Heart right ventricle (tissue), 16 donors: Measurements from ENCODE around the gene RGS9. TPM values are rescaled to one million over a fixed set of nuclear protein-coding genes. Genes with fewer than 3 reads are reported as not detected.

ENCODE experiments used
- ATAC-seq, 8 donors: fragments of 200-7000 bp; cut with Tn5 transposase; one replicate each; pipeline ENCODE4 v1.9.1; 2020; ENCODE audit warnings: mild to moderate bottlenecking in 8 of 8, moderate library complexity in 8 of 8, moderate number of reproducible peaks in 1 of 8
- DNase-seq, 2 donors: peaks; one replicate each; pipeline ENCODE4 v3.0.0-alpha.2; 2020
- H3K27ac ChIP-seq, 10 donors: fragments of 200-600 bp; sonication (generic) in 2 of 10; one replicate each; pipeline versions ENCODE4 v1.5.0 to v1.8.0; 2020 to 2022; ENCODE audit warnings: mild to moderate bottlenecking in 3 of 10
- H3K27me3 ChIP-seq, 7 donors: fragments of 200-600 bp; one replicate each; pipeline ENCODE4 v1.8.0; 2021 to 2022; ENCODE audit warnings: mild to moderate bottlenecking in 2 of 7
- H3K36me3 ChIP-seq, 9 donors: fragments of 200-600 bp; sonication (generic) in 1 of 9; one replicate each; pipeline versions ENCODE4 v1.5.0 to v1.8.0; 2020 to 2022; ENCODE audit warnings: mild to moderate bottlenecking in 2 of 9
- H3K4me1 ChIP-seq, 9 donors: fragments of 200-600 bp; sonication (generic) in 1 of 9; one replicate each; pipeline versions ENCODE4 v1.5.0 to v1.8.0; 2020 to 2022; ENCODE audit warnings: mild to moderate bottlenecking in 4 of 9
- H3K4me3 ChIP-seq, 10 donors: fragments of 200-600 bp; sonication (generic) in 2 of 10; one replicate each; pipeline versions ENCODE4 v1.5.0 to v1.8.0; 2020 to 2022; ENCODE audit warnings: mild to moderate bottlenecking in 7 of 10, moderate library complexity in 2 of 10
- H3K9me3 ChIP-seq, 11 donors: fragments of 200-600 bp in 10 of 11; sonication (generic) in 2 of 11; one replicate each; pipeline versions ENCODE4 v1.5.0 to v1.8.0; 2013 to 2022; ENCODE audit warnings: mild to moderate bottlenecking in 2 of 11, control low read depth in 1 of 11, moderate library complexity in 1 of 11
- WGBS, 2 donors: extraction: QIAGEN DNeasy Blood & Tissue Kit; methylation state at CpG; one replicate each; pipeline ENCODE4 v1.1.7; 2013; ENCODE audit warnings: inconsistent platforms in 1 of 2; 5-methylcytosine and 5-hydroxymethylcytosine counted together
- intact Hi-C, 10 donors: fragments of 100-400 bp; cut with DNase I; formaldehyde crosslinking; loops; one replicate each; pipeline versions ENCODE4 v1.11.1 to v1.14.2; 2022
- polyA plus RNA-seq, 2 donors: library from polyadenylated mRNA; stranded (reverse); fragments of 200-250 nt; gene quantifications; one replicate each; pipeline ENCODE4 v1.2.3, GENCODE V29; 2013
- total RNA-seq, 10 donors: library from RNA; stranded (reverse); fragmentation: NEBNext Ultra II Directional in 3 of 10; extraction: Animal tissue kit (Norgen Biotek cat#: 25700) in 3 of 10; gene quantifications; one replicate each; pipeline versions ENCODE4 v1.2.1 to v1.2.4, GENCODE V29; 2021 to 2023
- TF ChIP-seq, protein P1 (sequence below), 9 donors: fragments of 200-600 bp; sonication (generic) in 2 of 9; IDR thresholded peaks; one replicate each; pipeline versions ENCODE4 v1.5.0 to v1.8.0; 2021 to 2022; ENCODE audit warnings: antibody characterized with exemption in 9 of 9, mild to moderate bottlenecking in 5 of 9, moderate library complexity in 1 of 9
- donor health status: Arrhythmogenic right ventricular cardiomyopathy.
- donor health status: ischemic (EF 13 %, LVEDD 7.1; RV severe dilation, severe dysfunction).
- donor health status: healthy with polysubstance abuse.
- donor health status: DM: no; HTN: yes; CAD: no.
- donor health status: DM: no; HTN: no; CAD: no.
- donor health status: ischemic (EF 25% LVEDD 6.9; RV normal size, moderate dysfunction).
- donor health status: ischemic (EF 25% LVEDD 5.7; RV mildly dilated, moderate dysfunction).
- donor health status: healthy.
- donor health status: DM: yes; HTN: yes; CAD: no.
- donor health status: Ischemic cardiomyopathy.
- donor health status: ischemic (EF 35%, LVEDD 5.7; RV mildly dilated, moderate dysfunction).
- donor health status: nonischemic (EF 11% LVEDD 7.7; RV severe dilation, severe dysfunction).
- donor health status: DM: yes; HTN: yes; CAD: no.
- donor health status: PGD.
- donor health status: ischemic (EF 29% LVEDD 5.4; RV normal size, mild dysfunction).
- donor health status: nonischemic (EF 23%, LVEDD 6.1; RV moderate dilation, normal function).

The RGS9 gene
- total and polyA plus RNA-seq, 12 donors = 0.36 to 3.0 (median 1.1) TPM

GRCh38 chr17:65099941-65100315, 37.2 kb upstream of the RGS9 start:
- TF ChIP-seq, protein P1, sequence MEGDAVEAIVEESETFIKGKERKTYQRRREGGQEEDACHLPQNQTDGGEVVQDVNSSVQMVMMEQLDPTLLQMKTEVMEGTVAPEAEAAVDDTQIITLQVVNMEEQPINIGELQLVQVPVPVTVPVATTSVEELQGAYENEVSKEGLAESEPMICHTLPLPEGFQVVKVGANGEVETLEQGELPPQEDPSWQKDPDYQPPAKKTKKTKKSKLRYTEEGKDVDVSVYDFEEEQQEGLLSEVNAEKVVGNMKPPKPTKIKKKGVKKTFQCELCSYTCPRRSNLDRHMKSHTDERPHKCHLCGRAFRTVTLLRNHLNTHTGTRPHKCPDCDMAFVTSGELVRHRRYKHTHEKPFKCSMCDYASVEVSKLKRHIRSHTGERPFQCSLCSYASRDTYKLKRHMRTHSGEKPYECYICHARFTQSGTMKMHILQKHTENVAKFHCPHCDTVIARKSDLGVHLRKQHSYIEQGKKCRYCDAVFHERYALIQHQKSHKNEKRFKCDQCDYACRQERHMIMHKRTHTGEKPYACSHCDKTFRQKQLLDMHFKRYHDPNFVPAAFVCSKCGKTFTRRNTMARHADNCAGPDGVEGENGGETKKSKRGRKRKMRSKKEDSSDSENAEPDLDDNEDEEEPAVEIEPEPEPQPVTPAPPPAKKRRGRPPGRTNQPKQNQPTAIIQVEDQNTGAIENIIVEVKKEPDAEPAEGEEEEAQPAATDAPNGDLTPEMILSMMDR (IDR thresholded peaks at IDR 0.05) = no peak
- peak overlapping the region in 9 of 10 donors; percentile 42 to 64 (median 59) for H3K4me3 ChIP-seq
- ATAC-seq (peak in 5 of 8 donors; percentile 7 to 31 (median 11)), DNase-seq (peak in 1 of 2 donors; percentile 33)
- WGBS, 2 donors = 51 to 60% methylated on average over 5 of the region's 5 CpGs
- H3K27me3 ChIP-seq = no peaks in the 10 kb centered on the region
- H3K9me3 ChIP-seq = no peaks in the 10 kb centered on the region
- no peaks in the 10 kb centered on the region for H3K36me3 ChIP-seq
- H3K27ac ChIP-seq = peak overlapping the region in 5 of 10 donors; percentile 3 to 84 (median 66)
- peaks cover 0 to 20% (median 12%) of the 10 kb centered on the region in 9 donors for H3K4me1 ChIP-seq
- intact Hi-C loops = loop anchor here in 8 of 10 donors (5.0 to 10.0 kb wide), 8 partner anchors 38 to 138 kb away; partner anchors contain the start of gene GNA13 (in 5 of the 8)

DNA sequence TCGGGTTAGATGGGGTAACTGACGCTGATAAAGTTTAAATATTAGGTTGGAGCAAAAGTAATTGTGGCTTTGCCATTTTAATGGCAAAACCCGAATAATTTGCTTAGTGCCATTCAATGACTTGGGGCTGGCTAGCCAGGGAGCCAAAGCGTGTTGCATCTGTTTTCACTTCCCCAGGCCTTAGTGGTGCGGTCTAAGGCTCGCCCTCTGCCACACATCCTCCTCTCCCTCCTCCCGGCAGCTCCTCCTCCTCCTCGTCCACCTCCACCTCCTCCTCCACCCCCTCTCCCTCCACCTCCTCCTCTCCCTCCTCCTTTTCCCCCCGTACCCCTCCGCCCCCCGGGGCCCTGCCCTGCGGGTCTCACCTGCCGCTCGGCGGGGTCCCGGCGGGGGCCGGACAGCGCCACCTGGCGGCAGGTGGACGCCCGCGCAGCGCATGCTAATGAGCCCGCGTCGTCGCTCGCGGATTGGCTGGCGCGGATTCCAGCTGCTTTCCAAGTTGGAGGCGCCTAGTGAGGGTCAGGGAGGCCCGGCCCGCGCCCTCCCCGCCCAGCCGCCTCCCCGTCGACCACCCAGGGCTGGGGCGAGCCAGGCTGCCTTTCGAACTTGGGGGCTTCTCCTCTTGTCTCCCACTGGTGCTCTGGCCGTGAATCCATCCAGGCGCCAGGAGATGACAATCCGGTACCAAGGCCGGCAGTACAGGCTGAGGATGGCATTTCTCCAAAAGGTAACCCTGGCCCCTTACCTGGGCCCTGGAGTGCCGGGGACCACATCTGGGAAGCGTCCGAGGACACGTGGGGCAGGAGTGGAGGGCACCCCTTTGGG, 36.6 kb upstream of the RGS9 start:
- peak; percentile 83 to 91 for DNase-seq
- intact Hi-C loops = loop anchor here in 8 of 10 donors (5.0 to 10.0 kb wide), 8 partner anchors 38 to 138 kb away; partner anchors contain the start of gene GNA13 (in 5 of the 8)
- Histone ChIP-seq H3K27me3 (no peaks in the 10 kb centered on the region), H3K9me3 (no peaks in the 10 kb centered on the region), H3K27ac (peak overlapping the region in 7 of 10 donors; percentile 10 to 84 (median 64)), H3K4me3 (peak overlapping the region; percentile 41 to 64 (median 58)), H3K36me3 (no peaks in the 10 kb centered on the region), H3K4me1 (peaks cover 0 to 20% (median 12%) of the 10 kb centered on the region in 9 donors)
- 4 to 6% methylated on average over 48 to 49 of the region's 50 CpGs for WGBS, 2 donors
- peak; percentile 95 to 98 (median 96) for ATAC-seq
- TF ChIP-seq, protein P1 (IDR thresholded peaks at IDR 0.05) = peak; percentile 81 to 93 (median 84)

DNA sequence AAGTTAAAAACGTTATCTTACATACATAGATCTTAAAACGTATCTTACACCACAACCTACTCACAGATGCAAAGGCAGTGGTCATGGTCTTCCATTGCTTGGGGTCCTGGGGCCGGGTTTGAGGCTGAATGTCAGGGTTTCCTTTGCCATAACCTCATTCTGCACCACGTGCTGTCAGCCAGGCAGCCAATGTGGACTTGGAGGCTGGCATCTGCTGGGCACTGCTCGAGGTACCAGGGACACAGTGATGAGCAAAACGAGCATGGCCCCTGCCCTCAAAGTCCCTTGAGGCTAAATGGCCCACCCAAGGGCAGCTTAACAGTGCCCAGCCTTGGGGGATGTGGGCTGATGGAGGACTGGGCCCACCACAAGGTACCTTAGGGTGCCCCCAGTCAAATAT, 35.8 kb upstream of the RGS9 start:
- intact Hi-C loops = loop anchor here in 8 of 10 donors (5.0 to 10.0 kb wide), 8 partner anchors 39 to 139 kb away; partner anchors contain the start of gene GNA13 (in 5 of the 8)
- Histone ChIP-seq H3K4me1 (peaks cover 0 to 23% (median 18%) of the 10 kb centered on the region in 9 donors), H3K9me3 (no peaks in the 10 kb centered on the region), H3K27me3 (no peaks in the 10 kb centered on the region), H3K27ac (peak overlapping the region in 2 of 10 donors; percentile 16 to 66), H3K4me3 (peak overlapping the region in 5 of 10 donors; percentile 59 to 64 (median 62)), H3K36me3 (no peaks in the 10 kb centered on the region)
- DNase-seq (no peak), ATAC-seq (no peak)
- TF ChIP-seq, protein P1 (IDR thresholded peaks at IDR 0.05) = no peak
- WGBS, 2 donors = 75 to 76% methylated on average over 6 of the region's 6 CpGs

- DNase-seq = no peak
- Histone ChIP-seq H3K4me3 (no peak overlapping the region), H3K36me3 (no peaks in the 10 kb centered on the region), H3K27me3 (no peaks in the 10 kb centered on the region), H3K4me1 (peaks cover 5 to 31% (median 25%) of the 10 kb centered on the region in 9 donors), H3K9me3 (no peaks in the 10 kb centered on the region), H3K27ac (no peak overlapping the region)
- no peak for ATAC-seq
- TF ChIP-seq, protein P1 (IDR thresholded peaks at IDR 0.05) = no peak
- intact Hi-C loops = loop anchor here in 8 of 10 donors (5.0 to 10.0 kb wide), 8 partner anchors 40 to 140 kb away; partner anchors contain the start of gene GNA13 (in 5 of the 8)
- 92% methylated on average over 5 of the region's 5 CpGs for WGBS, 2 donors
Measured at GRCh38 chr17:65102235-65102634, 34.9 kb upstream of the RGS9 start.
